Activated CD4-positive, alpha-beta T cell treated with anti-CD3 and anti-CD28 coated beads for 36 hours (primary cell): Measurements from ENCODE around the gene NHS. TPM values are rescaled to one million over a fixed set of nuclear protein-coding genes. Genes with fewer than 3 reads are reported as not detected.

Experiments used
- ATAC-seq: fragments of 200-7000 bp; cut with Tn5 transposase; one replicate; pipeline ENCODE4 v1.10.0; 2021; ENCODE audit warnings: mild to moderate bottlenecking, moderate library complexity
- CTCF ChIA-PET: fragments of 350-600 bp; sonication (Branson Sonifier 250); formaldehyde crosslinking; loops from one replicate; lab custom pipeline; 2021; ENCODE audit warnings: antibody characterized with exemption; lab: Charles Lee
- POLR2A ChIA-PET: fragments of 350-600 bp; sonication (Branson Sonifier 250); formaldehyde crosslinking; loops from one replicate; lab custom pipeline; 2021; ENCODE audit warnings: antibody characterized with exemption, inconsistent platforms; lab: Charles Lee
- DNase-seq: peaks from one replicate; pipeline ENCODE4 v3.0.0-alpha.2; 2020
- H3K27ac Mint-ChIP-seq: one replicate; pipeline ENCODE4 v1.8.0; 2021; ENCODE audit warnings: mixed read lengths
- H3K27me3 Mint-ChIP-seq: one replicate; pipeline ENCODE4 v1.8.0; 2021; ENCODE audit warnings: mixed read lengths
- H3K36me3 Mint-ChIP-seq: one replicate; pipeline ENCODE4 v1.8.0; 2021; ENCODE audit warnings: low read depth, mixed read lengths
- H3K4me1 Mint-ChIP-seq: one replicate; pipeline ENCODE4 v1.8.0; 2021; ENCODE audit warnings: mixed read lengths
- H3K4me3 Mint-ChIP-seq: one replicate; pipeline ENCODE4 v1.8.0; 2021; ENCODE audit warnings: mild to moderate bottlenecking, moderate library complexity, mixed read lengths
- H3K9me3 Mint-ChIP-seq: one replicate; pipeline ENCODE4 v1.8.0; 2021; ENCODE audit warnings: low read depth, mixed read lengths
- intact Hi-C, 2 experiments: fragments of 100-400 bp; cut with DNase I in 1 of 2; cut with micrococcal nuclease in 1 of 2; formaldehyde crosslinking; loops; one replicate each; pipeline versions ENCODE4 v1.14.2 to v1.15.1; 2022 to 2024; cut with DNase I, micrococcal nuclease
- total RNA-seq, 2 experiments: library from RNA; stranded (reverse); gene quantifications; one replicate each; pipeline ENCODE4 v1.2.3, GENCODE V29; 2021

Gene NHS
- total RNA-seq, 2 experiments from 2014 or later = 6.7 to 10.2 TPM

DNA sequence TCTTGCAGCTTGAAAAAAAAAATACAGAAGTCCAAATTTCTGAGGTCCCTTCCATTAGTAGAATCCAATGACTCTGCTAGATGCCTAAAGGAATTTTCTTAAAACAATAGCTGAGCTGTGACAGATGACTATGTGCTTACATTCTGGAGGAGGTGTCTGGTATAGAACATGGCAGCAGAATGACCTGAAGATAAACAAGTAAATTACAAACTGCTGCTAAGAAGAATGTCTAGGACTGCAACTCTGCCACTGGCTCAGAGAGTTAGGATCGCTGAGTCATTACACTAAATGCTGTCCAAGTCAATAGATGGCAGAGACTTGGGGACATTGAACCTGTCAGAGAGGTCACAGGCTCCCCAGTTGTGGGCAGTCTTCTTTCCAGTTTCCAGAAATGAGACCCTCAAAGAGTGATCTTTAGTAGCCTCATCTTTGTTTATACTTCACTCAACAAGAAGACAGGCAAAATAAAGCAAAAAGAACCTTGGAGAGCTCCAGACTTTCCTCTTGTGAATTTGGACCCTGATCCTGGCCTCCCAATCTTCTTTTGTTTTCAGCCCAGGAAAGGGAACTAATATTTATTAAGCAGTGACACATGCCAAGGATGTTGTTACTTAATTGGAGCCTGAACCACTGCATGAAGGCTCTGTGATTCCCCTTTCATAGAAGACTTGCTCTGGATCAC is 305.9 kb downstream of the NHS start:
- CTCF ChIA-PET = interaction anchor here (1.2 kb wide), 1 partner anchor 11 kb away, joined by 3 read pairs; no protein-coding TSS in a partner anchor
- peaks cover 16% of the 10 kb centered on the region for H3K4me1 Mint-ChIP-seq
- H3K27ac Mint-ChIP-seq = no peak overlapping the region
- no peaks in the 10 kb centered on the region for H3K9me3 Mint-ChIP-seq
- no peak for DNase-seq
- H3K27me3 Mint-ChIP-seq = no peaks in the 10 kb centered on the region
- H3K4me3 Mint-ChIP-seq = no peak overlapping the region
- intact Hi-C loops = loop anchor here in 1 of 2 experiments (10.0 kb wide), 2 partner anchors 86 to 306 kb away; partner anchors contain the start of gene NHS
- POLR2A ChIA-PET = no interaction called here
- H3K36me3 Mint-ChIP-seq = no peaks in the 10 kb centered on the region
- no peak for ATAC-seq

DNA sequence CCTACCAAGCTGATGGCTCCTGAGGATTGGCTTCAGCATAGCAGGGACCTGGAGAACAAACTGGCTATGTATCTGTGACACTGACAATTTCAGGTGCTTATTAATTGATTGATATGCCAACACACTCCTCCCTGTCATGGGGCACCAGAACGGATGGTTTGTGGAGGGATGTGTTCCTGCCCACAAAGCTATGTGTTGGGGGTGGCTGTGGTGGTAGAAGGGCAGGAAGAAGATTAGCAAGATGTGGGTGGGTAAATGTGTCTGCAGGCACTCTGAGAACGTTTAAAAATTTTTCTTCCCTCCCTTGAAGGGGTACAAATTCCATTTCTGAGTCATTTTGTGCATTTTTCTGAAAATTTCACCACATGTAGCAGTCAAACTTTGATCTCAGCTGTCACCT is 307.3 kb downstream of the NHS start:
- CTCF ChIA-PET = interaction anchor here (1.5 kb wide), 1 partner anchor 91 kb away, joined by 5 read pairs; no protein-coding TSS in a partner anchor
- Mint-ChIP-seq H3K4me3 (no peak overlapping the region), H3K27me3 (no peaks in the 10 kb centered on the region), H3K4me1 (peaks cover 16% of the 10 kb centered on the region), H3K36me3 (no peaks in the 10 kb centered on the region), H3K9me3 (no peaks in the 10 kb centered on the region), H3K27ac (peak overlapping the region; percentile 33)
- intact Hi-C loops = loop anchor here in 1 of 2 experiments (10.0 kb wide), 2 partner anchors 87 to 307 kb away; partner anchors contain the start of gene NHS
- peak; percentile 55 for ATAC-seq
- POLR2A ChIA-PET = no interaction called here
- DNase-seq = peak; percentile 19

DNA sequence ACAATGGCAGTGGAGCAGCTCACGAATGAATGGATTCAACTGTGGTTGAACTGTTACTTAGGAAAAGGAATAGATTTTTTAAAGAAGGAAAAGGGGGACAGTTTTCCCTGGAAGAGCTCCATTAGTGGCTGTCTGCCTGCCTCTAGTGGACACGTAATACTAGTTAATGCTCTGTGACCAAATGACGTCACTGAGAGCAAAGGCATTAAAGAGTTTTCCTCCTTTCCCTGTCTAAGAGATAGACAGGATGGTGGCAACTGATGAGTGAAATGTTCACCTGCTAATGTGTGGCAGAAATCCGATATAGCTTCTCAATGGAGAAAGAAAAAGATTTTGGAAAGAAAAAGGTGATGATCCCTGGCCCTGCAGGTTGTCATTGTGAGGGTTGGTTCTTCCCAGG is 310.0 kb downstream of the NHS start:
- ChIA-PET POLR2A (no interaction called here), CTCF (no interaction called here)
- DNase-seq = no peak
- H3K27ac Mint-ChIP-seq = no peak overlapping the region
- intact Hi-C loops = loop anchor here in 1 of 2 experiments (10.0 kb wide), 2 partner anchors 90 to 310 kb away; partner anchors contain the start of gene NHS
- H3K36me3 Mint-ChIP-seq = no peaks in the 10 kb centered on the region
- peaks cover 19% of the 10 kb centered on the region for H3K4me1 Mint-ChIP-seq
- H3K27me3 Mint-ChIP-seq = no peaks in the 10 kb centered on the region
- no peak overlapping the region for H3K4me3 Mint-ChIP-seq
- ATAC-seq = no peak
- H3K9me3 Mint-ChIP-seq = no peaks in the 10 kb centered on the region

DNA sequence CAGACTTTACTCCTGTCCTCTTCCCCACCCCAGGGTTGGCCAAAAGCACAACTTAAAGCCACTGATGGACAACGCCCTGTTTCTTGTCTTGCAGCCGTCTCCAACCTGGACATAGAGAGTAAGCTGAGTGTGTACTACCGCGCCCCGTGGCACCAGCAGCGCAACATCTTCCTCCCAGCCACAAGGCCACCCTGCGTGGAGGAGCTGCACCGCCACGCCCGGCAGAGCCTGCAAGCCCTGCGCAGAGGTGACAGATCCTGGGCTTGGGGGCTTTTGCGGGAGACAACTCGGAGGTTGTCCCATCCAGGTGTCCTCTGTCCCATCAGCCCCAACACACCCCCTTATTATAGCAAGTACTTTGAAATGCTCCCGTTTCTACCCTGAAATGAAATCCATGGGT is 312.6 kb downstream of the NHS start:
- ChIA-PET CTCF (no interaction called here), POLR2A (no interaction called here)
- Mint-ChIP-seq H3K27me3 (peaks cover 1% of the 10 kb centered on the region), H3K36me3 (no peaks in the 10 kb centered on the region), H3K4me3 (no peak overlapping the region), H3K27ac (no peak overlapping the region), H3K9me3 (no peaks in the 10 kb centered on the region), H3K4me1 (peaks cover 9% of the 10 kb centered on the region)
- intact Hi-C loops = loop anchor here in 1 of 2 experiments (10.0 kb wide), 2 partner anchors 93 to 313 kb away; partner anchors contain the start of gene NHS
- DNase-seq (no peak), ATAC-seq (no peak)

DNA sequence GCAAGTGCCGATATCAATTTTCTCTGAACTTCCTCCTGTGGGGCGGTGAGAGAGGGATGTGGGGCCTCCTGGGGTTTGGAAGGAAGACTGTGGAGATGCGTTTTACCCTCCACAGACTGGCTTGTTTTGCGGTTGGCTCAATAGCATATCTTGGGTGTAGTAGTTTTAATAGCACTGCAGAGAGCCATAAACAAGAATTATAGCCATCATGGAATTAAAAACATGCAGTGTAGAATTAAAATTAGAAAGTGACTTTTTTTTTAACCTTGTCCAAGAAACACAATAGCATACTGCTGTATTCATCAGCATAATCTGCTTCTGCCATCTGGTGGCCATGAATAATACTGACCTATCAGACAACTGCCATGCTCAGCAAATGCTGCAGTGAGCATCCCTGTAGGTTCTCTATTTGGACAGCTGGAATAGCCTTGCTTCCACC is 315.0 kb downstream of the NHS start:
- ChIA-PET POLR2A (no interaction called here), CTCF (interaction anchor here (0.7 to 1.4 kb wide), 4 partner anchors 99 to 807 kb away, joined by 3 to 4 read pairs (median 4); no protein-coding TSS in a partner anchor)
- no peak overlapping the region for H3K27ac Mint-ChIP-seq
- no peaks in the 10 kb centered on the region for H3K36me3 Mint-ChIP-seq
- ATAC-seq (peak; percentile 57), DNase-seq (peak; percentile 53)
- no peak overlapping the region for H3K4me3 Mint-ChIP-seq
- intact Hi-C loops = loop anchor here (1.0 to 10.0 kb wide), 7 partner anchors 95 to 569 kb away; partner anchors contain the start of gene NHS (in 1 of the 2)
- peaks cover 1% of the 10 kb centered on the region for H3K27me3 Mint-ChIP-seq
- no peaks in the 10 kb centered on the region for H3K9me3 Mint-ChIP-seq
- peaks cover 4% of the 10 kb centered on the region for H3K4me1 Mint-ChIP-seq

DNA sequence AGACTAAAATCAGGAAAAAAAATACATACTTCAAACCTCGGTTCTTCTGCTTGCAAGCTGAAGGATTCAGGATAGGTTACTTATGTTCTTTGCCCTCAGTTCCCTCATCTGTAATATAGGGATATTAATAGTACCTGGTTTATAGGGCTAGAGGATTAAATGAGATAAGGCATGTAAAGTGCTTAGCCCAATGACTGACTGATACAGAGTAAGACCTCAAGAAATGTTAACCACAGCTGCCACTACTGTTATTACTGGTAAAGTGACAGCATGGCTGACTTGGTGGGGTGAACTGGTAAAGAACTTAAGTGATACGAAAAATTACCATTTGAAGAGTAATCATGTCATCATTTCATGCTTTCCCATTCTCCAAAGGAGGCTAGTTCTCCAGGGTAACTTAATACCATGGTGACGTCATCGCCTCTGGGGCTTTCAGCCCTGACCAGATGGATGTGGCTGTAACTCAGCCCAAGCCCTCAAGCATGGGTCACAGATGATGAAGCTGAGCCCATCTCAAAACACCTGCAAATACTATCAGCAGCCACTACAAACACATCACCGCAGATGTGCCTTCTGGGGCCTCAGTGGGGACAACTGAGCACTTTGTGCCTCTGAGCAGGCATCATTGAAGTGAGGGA is 317.8 kb downstream of the NHS start:
- ATAC-seq = peak; percentile 64
- H3K27ac Mint-ChIP-seq = no peak overlapping the region
- DNase-seq = no peak
- H3K4me3 Mint-ChIP-seq = no peak overlapping the region
- no peaks in the 10 kb centered on the region for H3K36me3 Mint-ChIP-seq
- peaks cover 1% of the 10 kb centered on the region for H3K27me3 Mint-ChIP-seq
- peaks cover 4% of the 10 kb centered on the region for H3K4me1 Mint-ChIP-seq
- no peaks in the 10 kb centered on the region for H3K9me3 Mint-ChIP-seq
- intact Hi-C loops = no loop called here
- CTCF ChIA-PET = interaction anchor here (1.4 to 2.0 kb wide), 2 partner anchors 158 to 450 kb away, joined by 3 to 5 read pairs; no protein-coding TSS in a partner anchor
- POLR2A ChIA-PET = interaction anchor here (0.6 kb wide), 1 partner anchor 297 kb away, joined by 4 read pairs; no protein-coding TSS in a partner anchor

DNA sequence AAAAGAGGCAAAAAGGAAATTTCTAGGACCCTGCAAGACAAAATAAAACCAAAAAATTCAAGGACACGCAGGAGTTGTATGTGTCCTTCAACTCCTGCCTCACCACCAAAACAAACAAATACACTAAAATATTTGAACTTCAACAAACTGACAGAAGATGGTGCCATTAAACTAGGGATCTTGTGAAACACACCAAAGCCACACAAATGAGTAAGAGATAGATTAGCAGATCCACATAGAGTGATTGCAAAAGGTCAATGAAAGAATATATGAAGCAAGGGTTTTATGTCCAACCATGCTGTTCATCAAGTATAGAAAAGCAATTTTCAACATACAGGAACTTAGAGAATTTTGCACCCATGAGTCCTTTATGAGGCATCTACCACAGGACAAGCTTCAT is 322.2 kb downstream of the NHS start:
- peak; percentile 26 for ATAC-seq
- Mint-ChIP-seq H3K27ac (no peak overlapping the region), H3K27me3 (no peaks in the 10 kb centered on the region), H3K36me3 (no peaks in the 10 kb centered on the region), H3K4me1 (no peaks in the 10 kb centered on the region), H3K9me3 (no peaks in the 10 kb centered on the region), H3K4me3 (no peak overlapping the region)
- intact Hi-C loops = loop anchor here in 1 of 2 experiments (1.0 kb wide), 1 partner anchor 91 kb away; no protein-coding TSS in a partner anchor
- ChIA-PET POLR2A (no interaction called here), CTCF (interaction anchor here (0.7 kb wide), 1 partner anchor 1226 kb away, joined by 3 read pairs; no protein-coding TSS in a partner anchor)
- no peak for DNase-seq

DNA sequence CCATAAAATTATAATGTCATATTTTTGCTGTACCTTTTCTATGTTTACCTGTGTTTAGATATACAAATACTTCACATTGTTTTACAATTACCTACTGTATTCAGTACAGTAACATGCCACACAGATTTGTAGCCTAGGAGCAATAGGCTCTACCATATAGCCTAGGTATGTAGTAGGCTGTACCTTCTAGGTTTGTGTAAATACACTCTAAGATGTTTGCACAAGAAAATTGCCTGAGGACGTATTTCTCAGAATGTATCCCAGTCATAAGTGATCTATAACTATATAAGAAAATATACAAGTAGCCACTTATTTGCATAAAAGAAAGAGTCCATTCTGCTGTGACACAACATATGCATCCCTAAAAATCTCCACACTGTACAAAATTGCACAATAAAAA is 326.0 kb downstream of the NHS start:
- POLR2A ChIA-PET = no interaction called here
- H3K9me3 Mint-ChIP-seq = no peaks in the 10 kb centered on the region
- intact Hi-C loops = no loop called here
- no peak for DNase-seq
- H3K27me3 Mint-ChIP-seq = no peaks in the 10 kb centered on the region
- H3K4me3 Mint-ChIP-seq = no peak overlapping the region
- ATAC-seq = no peak
- H3K4me1 Mint-ChIP-seq = no peaks in the 10 kb centered on the region
- CTCF ChIA-PET = no interaction called here
- no peak overlapping the region for H3K27ac Mint-ChIP-seq
- H3K36me3 Mint-ChIP-seq = no peaks in the 10 kb centered on the region

DNA sequence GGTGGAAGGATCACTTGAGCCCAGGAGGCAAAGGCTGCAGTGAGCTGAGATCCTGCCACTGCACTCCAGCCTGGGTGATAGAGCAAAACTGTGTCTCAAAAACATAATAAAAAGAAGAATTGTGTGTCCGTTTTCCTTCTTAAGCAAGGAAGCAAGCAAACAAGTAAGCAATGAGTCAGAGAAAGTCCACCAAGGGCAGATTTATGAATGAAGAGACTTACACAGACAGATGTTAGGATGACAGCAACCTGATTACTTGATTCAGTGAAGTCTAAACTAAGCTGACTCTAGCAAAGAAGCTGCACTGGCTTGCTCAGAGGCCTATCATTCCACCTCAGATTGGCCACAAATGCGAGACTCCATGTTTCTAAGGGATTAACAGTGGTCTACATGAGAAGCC is 328.2 kb downstream of the NHS start:
- ATAC-seq = no peak
- no peak overlapping the region for H3K4me3 Mint-ChIP-seq

DNA sequence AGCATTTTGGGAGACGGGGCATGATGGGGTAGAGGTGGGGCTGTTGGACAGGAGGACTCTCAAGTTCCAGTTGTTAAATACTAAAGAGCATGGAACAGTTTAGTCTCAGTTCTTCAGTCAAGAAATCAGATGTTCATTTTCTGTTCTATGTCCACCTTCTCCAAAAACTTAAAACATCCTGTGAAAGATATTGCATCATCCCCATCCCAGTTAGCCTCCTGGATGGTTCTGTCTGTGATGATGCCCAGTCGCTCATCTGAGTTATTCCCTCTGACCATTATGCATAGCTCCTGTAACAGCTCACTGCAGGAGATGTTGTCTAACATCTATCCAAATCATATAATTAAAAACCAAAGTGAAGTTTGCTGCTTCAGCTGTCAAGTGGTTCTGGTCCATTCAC is 330.2 kb downstream of the NHS start:
- no peaks in the 10 kb centered on the region for H3K36me3 Mint-ChIP-seq
- no peaks in the 10 kb centered on the region for H3K27me3 Mint-ChIP-seq
- ChIA-PET CTCF (no interaction called here), POLR2A (no interaction called here)
- no peak overlapping the region for H3K27ac Mint-ChIP-seq
- DNase-seq = no peak
- intact Hi-C loops = no loop called here
- no peak for ATAC-seq
- H3K9me3 Mint-ChIP-seq = no peaks in the 10 kb centered on the region
- no peak overlapping the region for H3K4me3 Mint-ChIP-seq
- H3K4me1 Mint-ChIP-seq = no peaks in the 10 kb centered on the region

More for the DNA sequence above, 328.2 kb downstream of the NHS start:
- DNase-seq = no peak
- intact Hi-C loops = no loop called here
- no peaks in the 10 kb centered on the region for H3K9me3 Mint-ChIP-seq
- CTCF ChIA-PET = no interaction called here
- no peaks in the 10 kb centered on the region for H3K4me1 Mint-ChIP-seq
- no peaks in the 10 kb centered on the region for H3K36me3 Mint-ChIP-seq
- no peaks in the 10 kb centered on the region for H3K27me3 Mint-ChIP-seq
- H3K27ac Mint-ChIP-seq = no peak overlapping the region
- POLR2A ChIA-PET = no interaction called here

DNA sequence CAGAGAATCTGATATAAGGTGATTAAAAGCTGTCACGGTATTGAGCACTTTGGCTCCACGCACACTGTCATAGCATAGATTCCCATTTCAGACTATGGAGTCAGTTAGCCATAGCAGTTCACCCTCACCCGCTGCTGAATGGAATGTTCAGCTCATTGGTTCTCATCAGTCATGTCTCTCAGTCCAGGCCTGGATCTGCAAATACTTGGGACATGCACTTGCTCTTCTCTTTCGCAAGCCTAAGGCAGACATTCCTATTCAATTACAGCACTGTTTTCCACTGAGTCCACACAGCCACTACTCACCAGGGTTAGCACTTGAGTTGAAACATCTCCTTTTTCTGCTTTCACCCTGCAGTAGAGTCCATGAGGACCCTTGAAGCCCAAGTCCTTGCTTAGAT is 331.7 kb downstream of the NHS start:
- no peaks in the 10 kb centered on the region for H3K4me1 Mint-ChIP-seq
- H3K27ac Mint-ChIP-seq = no peak overlapping the region
- H3K4me3 Mint-ChIP-seq = no peak overlapping the region
- H3K9me3 Mint-ChIP-seq = no peaks in the 10 kb centered on the region
- no peaks in the 10 kb centered on the region for H3K36me3 Mint-ChIP-seq
- ChIA-PET CTCF (no interaction called here), POLR2A (no interaction called here)
- DNase-seq (no peak), ATAC-seq (no peak)
- no peaks in the 10 kb centered on the region for H3K27me3 Mint-ChIP-seq
- intact Hi-C loops = no loop called here
